Endometrial microvascular endothelial cells (primary cell): ENCODE measurements around the gene SPRY1. TPM values are rescaled to one million over a fixed set of nuclear protein-coding genes. Genes with fewer than 3 reads are reported as not detected.

Experiments
- in situ Hi-C: cut with HindIII; loops from 2 replicates; pipeline ENCODE4 v1.10.0; 2017; ENCODE audit warnings: low sequenced_read_pairs, low pct_unique_long_range_greater_than_20kb; ENCODE audit errors: inconsistent ontology term
- total RNA-seq: library from RNA; depleted of rRNA; stranded (reverse); fragments of >200 nt; gene quantifications from one replicate; pipeline ENCODE4 v1.2.3, GENCODE V29; 2015; ENCODE audit errors: inconsistent ontology term

The SPRY1 gene
- total RNA-seq, 1 donor from 2014 or later, result 17.7 TPM

GRCh38 chr4:123404533-123404932 lies 7.9 kb downstream of the SPRY1 start:
- in situ Hi-C loops, result no loop called here

DNA sequence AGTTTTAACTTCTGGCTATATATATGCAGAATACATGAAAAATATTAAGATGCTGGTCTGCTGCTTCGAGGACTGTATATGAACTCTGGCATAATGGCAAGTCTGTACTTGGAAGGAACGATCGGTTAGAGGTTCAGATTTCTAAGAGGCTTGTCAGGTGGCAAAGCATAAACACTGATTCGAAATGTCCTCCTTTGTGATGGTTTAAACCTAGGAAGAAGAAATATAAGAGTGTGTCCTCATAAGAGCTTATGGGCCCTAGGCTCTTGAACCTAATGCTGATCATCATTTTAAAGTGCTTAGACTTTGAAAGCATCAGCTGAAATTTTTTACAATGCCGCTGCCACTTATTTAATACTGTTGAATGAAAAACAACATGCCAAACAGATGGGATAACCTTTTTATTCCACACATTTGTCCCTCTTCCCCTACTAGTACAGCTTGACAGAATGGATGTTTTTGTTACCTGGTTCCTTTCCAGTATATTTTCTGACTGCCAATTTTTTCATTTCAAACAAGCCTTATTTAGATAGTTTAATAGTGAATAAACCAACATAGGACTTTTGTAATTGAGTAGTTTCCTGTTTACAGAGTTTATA lies 8.8 kb downstream of the SPRY1 start:
- in situ Hi-C loops, result no loop called here

DNA sequence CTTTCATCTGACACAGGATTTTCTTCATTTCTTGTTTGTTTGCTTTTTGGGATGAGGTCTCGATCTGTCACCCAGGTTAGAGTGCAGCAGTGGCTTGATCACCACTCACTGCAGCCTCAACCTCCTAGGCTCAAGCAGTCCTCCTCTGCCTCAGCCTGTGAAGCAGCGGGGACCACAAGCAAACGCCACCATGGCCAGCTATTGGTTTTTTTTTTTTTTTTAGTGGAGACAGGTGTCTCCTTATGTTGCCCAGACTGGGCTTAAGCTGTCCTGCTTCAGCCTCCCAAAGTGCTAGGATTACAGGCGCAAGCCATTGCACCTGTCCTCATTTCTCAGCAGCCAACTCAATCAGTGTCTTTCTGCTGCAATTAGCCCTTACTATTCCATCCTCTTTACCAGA lies 10.3 kb downstream of the SPRY1 start:
- in situ Hi-C loops, result no loop called here

GRCh38 chr4:123408471-123409084 lies 12.0 kb downstream of the SPRY1 start:
- in situ Hi-C loops, result no loop called here

DNA sequence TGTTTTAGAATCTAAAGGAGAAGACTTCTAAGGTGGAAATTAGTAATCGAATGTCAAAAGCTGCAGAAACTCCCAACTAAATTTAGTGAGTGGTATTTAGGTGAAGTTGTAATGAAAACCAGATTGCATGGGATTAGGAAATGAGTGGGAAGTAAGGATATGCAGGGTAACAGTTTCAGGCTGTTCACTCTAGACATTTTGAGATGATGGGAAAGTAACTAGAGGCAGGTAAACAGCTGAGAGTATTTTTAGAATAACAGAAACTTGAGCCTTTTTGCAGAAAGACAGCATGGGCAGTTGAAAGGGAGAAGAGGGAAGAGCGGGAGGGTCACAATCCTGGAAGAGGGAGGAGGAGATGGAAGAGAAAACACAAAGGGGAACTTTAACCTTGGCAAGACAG lies 12.7 kb downstream of the SPRY1 start:
- in situ Hi-C loops, result no loop called here

- in situ Hi-C loops, result no loop called here
Measured at GRCh38 chr4:123411514-123411913, 14.9 kb downstream of the SPRY1 start.

- in situ Hi-C loops, result no loop called here
Measured at GRCh38 chr4:123412091-123412505, 15.5 kb downstream of the SPRY1 start.

- in situ Hi-C loops, result no loop called here
Measured at GRCh38 chr4:123412700-123413512, 16.3 kb downstream of the SPRY1 start.

DNA sequence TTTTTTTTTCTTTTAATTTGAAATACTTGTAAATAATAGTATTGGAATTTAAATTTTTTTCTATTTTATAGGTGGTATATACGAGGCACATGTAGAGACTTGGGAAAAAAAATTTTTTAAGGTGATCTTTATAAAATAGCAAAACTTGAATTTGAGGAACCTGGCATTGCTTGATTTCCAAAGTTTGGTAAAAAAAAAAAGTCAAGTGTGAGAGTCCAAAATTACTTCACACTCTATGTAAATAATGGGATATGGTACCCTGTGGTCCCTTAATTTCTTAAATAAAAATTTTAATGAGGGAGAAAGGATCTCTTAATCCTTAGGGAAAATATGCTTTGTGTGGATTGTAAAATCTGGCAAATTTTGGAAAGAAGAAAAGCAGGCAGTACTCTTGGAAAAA lies 19.0 kb downstream of the SPRY1 start:
- in situ Hi-C loops, result no loop called here

DNA sequence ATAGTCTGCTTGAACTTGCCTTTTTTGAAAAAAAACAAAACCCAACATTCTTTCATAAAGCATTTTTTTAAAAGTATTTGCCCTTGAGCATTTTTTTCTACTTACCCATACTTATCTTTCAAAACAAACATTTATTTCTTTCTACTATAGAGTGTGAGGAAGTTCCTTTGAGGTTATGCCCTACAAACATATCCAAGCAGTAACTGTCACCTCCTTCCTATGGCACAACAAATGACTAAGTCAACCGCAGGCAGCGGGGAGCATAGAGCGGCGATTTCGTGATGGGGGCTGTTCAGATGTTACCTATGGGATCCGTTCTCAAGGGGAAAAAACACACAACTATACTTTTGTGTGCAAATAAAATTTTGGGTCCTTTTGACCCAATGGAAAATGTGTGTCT lies 19.4 kb downstream of the SPRY1 start:
- in situ Hi-C loops, result no loop called here

- in situ Hi-C loops, result no loop called here
Measured at GRCh38 chr4:123417813-123418212, 21.2 kb downstream of the SPRY1 start.

- in situ Hi-C loops, result no loop called here
Measured at GRCh38 chr4:123418351-123418931, 21.8 kb downstream of the SPRY1 start.

DNA sequence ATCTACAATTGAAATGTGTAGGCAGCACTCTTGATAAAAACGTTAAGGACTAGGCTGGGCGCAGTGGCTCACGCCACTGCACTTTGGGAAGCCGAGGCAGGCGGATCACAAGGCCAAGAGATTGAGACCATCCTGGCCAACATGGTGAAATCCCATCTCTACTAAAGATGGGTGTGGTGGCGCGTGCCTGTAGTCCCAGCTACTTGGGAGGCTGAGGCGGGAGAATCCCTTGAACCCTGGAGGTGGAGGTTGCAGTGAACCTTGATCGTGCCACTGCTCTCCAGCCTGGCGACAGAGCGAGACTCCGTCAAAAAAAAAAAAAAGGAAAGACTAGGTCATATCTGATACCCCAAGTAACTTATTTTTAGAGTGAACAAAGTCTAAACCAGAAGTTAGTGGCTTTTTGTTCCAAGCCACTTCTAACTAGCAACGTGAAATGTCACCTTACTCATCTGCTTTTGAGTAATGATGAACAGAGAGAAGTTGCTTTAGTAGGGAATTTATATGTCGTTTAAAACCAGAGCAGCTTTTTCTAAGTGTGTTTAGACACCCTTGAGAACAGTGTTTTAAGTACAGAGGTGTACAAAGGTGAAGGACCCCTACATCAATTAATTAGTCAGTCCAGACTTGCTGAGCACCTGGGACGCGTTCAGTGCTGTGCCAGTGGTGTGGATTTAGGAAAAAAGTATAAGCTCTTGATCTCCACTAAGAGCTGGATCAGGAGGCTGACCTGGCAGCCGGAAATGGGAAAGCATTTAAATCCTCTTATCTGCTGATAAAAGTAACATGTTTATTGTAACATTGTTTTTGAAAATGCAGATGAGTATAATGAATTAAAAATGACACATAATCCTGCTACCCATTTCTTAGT lies 23.5 kb downstream of the SPRY1 start:
- in situ Hi-C loops, result no loop called here

- in situ Hi-C loops, result no loop called here
Measured at GRCh38 chr4:123421227-123421936, 24.8 kb downstream of the SPRY1 start.

DNA sequence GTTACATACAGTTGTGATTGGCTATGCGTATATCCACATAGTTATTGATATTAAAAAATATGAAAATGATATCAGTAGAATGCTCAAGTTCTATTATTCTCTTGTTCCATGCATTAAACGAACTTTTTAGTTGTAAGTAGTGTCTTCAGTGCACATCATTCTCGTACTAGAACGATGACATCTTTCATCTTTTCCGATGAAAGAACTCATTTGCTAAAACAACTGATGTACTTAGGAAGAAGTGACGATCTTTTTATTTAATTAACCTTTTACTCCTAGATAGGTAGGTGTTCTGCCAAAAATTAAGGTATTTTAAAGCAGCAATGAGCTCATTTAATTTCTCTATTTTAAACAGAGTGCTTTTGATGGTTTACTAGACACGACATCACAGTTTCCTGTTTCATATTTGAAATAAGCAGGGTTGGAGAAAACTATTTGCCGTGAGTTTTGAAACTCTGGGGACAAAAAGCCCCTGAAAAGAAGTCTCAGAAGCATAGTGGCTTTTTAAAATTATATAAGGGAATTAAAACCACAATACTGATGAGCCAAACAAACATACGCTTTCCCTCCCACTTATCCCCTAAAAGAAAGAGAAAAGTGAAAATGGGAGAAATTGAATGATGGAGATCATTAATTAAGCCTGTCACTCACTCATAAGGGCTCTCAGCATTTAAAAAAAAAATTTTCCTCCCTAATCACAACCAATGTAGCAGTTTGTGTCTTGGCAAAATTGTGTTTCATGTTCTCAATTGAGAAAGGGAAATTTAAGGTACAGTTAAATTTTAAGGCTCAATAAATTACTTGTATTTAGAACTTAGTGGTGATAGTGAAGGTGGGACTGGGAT lies 25.6 kb downstream of the SPRY1 start:
- in situ Hi-C loops, result no loop called here

DNA sequence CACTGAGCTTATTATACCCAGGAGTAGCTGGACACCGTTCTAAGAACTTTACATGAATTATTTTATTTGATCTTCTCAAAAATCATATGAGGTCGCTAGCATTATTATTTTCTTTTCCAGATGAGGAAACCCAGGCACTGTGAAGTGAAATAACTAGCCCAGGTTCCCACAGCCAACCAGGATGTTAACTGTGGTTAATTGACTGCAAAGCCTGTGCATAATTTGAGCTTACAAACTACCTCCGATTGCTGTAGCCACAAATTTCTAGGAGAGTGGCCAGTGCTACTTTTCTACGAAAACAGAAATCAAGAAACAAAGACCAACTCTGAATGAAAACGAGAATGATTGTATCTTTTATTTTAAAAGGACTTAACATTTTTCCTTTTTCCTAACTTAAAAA lies 27.2 kb downstream of the SPRY1 start:
- in situ Hi-C loops, result no loop called here

GRCh38 chr4:123427951-123428350 lies 31.4 kb downstream of the SPRY1 start:
- in situ Hi-C loops, result no loop called here

DNA sequence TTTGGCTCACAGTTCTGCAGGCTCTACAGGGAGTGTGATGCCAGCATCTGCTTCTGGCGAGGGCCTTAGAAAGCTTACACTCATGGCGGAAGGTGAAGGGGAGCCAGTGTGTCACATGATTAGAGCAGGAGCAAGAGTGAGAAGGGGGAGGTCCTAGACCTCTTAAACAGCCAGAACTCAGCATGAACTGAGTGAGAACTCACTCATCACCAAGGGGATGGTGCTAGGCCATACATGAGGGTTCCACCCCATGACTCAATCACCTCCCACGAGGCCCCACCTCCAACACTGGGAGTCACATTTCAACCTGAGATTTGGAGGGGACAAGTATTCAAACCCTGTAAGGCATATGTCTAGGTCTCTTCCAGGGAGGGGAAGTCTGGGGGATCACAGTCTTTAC lies 33.4 kb downstream of the SPRY1 start:
- in situ Hi-C loops, result no loop called here
